Chondrocyte (in vitro differentiated cells): ENCODE measurements around the gene RGS10. TPM values are rescaled to one million over a fixed set of nuclear protein-coding genes. Genes with fewer than 3 reads are reported as not detected.

Experiments
- DNase-seq: peaks from one replicate; pipeline ENCODE4 v3.0.0; 2021; ENCODE audit warnings: mixed read lengths, low spot score
- H3K27ac Mint-ChIP-seq: one replicate; pipeline ENCODE4 v1.8.0; 2021; ENCODE audit warnings: mild to moderate bottlenecking, moderate library complexity, mixed read lengths; ENCODE audit not compliant: unreplicated experiment
- H3K27me3 Mint-ChIP-seq: 2 replicates; pipeline ENCODE4 v1.8.0; 2021; ENCODE audit warnings: low read depth, mixed read lengths
- H3K36me3 Mint-ChIP-seq: 2 replicates; pipeline ENCODE4 v1.8.0; 2021; ENCODE audit warnings: low read depth, mixed read lengths
- H3K4me1 Mint-ChIP-seq: 2 replicates; pipeline ENCODE4 v1.8.0; 2021; ENCODE audit warnings: low read depth, mild to moderate bottlenecking, mixed read lengths
- H3K4me3 Mint-ChIP-seq: one replicate; pipeline ENCODE4 v1.8.0; 2021; ENCODE audit warnings: mild to moderate bottlenecking, moderate library complexity, mixed read lengths; ENCODE audit not compliant: unreplicated experiment
- H3K9me3 Mint-ChIP-seq: 2 replicates; pipeline ENCODE4 v1.8.0; 2021; ENCODE audit warnings: low read depth, mixed read lengths
- total RNA-seq: library from RNA; stranded (reverse); gene quantifications from 3 replicates; pipeline ENCODE4 v1.2.1, GENCODE V29; 2021
- TF ChIP-seq, protein P1 (sequence below): fragments of 200-600 bp; sonication (generic); IDR thresholded peaks from 2 replicates; pipeline ENCODE4 v1.5.0; 2021; ENCODE audit warnings: antibody characterized with exemption, mild to moderate bottlenecking, moderate library complexity

The RGS10 gene
- total RNA-seq, 1 donor from 2014 or later, result 19.7 TPM

DNA sequence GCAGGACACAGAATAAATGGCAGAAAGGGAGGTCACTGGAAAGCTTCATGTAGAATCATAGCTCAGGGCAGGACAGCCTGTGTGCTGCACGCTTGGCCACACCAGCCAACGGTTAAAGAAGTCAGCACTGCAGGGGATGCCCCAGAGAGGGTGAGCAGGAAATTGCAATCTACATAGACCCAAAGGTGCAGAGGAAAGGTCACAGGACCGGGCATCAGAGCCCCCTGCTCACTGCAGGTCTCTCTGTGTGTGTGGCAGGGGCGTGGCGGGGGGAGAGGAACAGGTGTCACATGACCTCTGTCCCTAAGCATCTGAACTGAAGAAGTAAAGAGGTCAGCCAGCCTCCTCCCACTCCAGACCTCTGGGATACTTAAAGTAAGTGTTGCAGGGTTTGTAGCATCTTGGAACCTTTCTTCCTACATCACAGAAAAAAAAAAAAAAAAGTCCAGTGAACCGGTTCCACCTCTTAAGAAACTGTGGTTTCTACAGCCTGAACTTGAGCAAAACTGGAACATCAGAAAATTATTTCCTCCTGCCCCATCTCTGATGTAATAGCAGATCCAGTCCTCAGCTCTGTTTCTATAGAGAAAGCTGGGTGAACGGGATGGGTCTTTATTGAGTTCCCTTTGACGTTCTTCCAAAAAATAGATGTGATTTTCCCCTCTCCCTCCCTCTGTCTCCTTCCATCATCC is 64.3 kb downstream of the RGS10 start:
- TF ChIP-seq, protein P1, sequence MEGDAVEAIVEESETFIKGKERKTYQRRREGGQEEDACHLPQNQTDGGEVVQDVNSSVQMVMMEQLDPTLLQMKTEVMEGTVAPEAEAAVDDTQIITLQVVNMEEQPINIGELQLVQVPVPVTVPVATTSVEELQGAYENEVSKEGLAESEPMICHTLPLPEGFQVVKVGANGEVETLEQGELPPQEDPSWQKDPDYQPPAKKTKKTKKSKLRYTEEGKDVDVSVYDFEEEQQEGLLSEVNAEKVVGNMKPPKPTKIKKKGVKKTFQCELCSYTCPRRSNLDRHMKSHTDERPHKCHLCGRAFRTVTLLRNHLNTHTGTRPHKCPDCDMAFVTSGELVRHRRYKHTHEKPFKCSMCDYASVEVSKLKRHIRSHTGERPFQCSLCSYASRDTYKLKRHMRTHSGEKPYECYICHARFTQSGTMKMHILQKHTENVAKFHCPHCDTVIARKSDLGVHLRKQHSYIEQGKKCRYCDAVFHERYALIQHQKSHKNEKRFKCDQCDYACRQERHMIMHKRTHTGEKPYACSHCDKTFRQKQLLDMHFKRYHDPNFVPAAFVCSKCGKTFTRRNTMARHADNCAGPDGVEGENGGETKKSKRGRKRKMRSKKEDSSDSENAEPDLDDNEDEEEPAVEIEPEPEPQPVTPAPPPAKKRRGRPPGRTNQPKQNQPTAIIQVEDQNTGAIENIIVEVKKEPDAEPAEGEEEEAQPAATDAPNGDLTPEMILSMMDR, result no peak
- no peak overlapping the region for H3K4me3 Mint-ChIP-seq
- H3K27ac Mint-ChIP-seq, result no peak overlapping the region
- peaks cover 6% of the 10 kb centered on the region for H3K4me1 Mint-ChIP-seq
- peak; percentile 35 for DNase-seq
- H3K27me3 Mint-ChIP-seq, result peaks cover 45% of the 10 kb centered on the region
- H3K36me3 Mint-ChIP-seq, result peaks cover 3% of the 10 kb centered on the region
- H3K9me3 Mint-ChIP-seq, result peaks cover 2% of the 10 kb centered on the region

DNA sequence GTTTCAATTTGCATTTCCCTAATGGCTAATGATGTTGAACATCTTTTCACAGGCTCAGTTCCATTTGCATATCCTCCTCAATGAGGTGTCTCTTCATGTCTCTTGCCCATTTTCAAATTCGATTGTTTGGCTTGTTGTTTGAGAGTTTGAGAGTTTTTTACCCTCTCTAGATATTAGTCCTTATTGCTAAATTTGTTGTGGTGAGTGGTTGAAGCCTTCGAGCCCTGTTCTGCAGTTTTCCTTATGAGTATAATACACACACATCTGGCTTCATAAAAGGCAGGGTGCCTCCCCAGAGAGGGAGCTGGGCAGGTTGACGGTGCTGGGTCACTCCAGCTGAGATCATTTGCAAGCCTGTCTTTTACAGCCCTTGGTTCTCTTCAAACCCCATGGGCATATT is 65.1 kb downstream of the RGS10 start:
- DNase-seq, result peak; percentile 13
- Mint-ChIP-seq H3K9me3 (peaks cover 2% of the 10 kb centered on the region), H3K27ac (no peak overlapping the region), H3K36me3 (peaks cover 3% of the 10 kb centered on the region), H3K4me3 (no peak overlapping the region), H3K27me3 (peaks cover 51% of the 10 kb centered on the region), H3K4me1 (peaks cover 6% of the 10 kb centered on the region)
- TF ChIP-seq, protein P1, result no peak

- peak; percentile 52 for DNase-seq
- no peaks in the 10 kb centered on the region for H3K4me1 Mint-ChIP-seq
- TF ChIP-seq, protein P1, result no peak
- peaks cover 3% of the 10 kb centered on the region for H3K36me3 Mint-ChIP-seq
- no peak overlapping the region for H3K27ac Mint-ChIP-seq
- peaks cover 55% of the 10 kb centered on the region for H3K27me3 Mint-ChIP-seq
- H3K4me3 Mint-ChIP-seq, result no peak overlapping the region
- peaks cover 2% of the 10 kb centered on the region for H3K9me3 Mint-ChIP-seq
These were observed 67.9 kb downstream of the RGS10 start for GRCh38 chr10:119474606-119475005.

DNA sequence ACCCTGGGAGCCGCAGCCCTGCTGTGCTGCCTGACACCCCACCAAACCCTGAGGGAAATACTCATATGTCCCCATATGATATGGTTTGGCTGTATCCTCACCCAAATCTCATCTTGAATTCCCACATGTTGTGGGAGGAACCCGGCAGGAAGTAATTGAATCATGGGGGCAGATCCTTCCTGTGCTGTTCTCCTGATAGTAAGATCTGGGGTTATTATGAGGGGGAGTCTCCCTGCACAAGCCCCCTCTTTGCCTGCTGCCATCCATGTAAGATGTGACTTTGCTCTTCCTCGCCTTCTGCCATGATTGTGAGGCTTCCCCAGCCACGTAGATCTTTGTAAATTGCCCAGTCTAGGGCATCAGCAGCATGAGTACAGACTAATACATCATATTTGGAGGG is 68.7 kb downstream of the RGS10 start:
- Mint-ChIP-seq H3K4me3 (no peak overlapping the region), H3K4me1 (no peaks in the 10 kb centered on the region), H3K27me3 (peaks cover 47% of the 10 kb centered on the region), H3K27ac (no peak overlapping the region), H3K36me3 (peaks cover 3% of the 10 kb centered on the region), H3K9me3 (peaks cover 2% of the 10 kb centered on the region)
- no peak for DNase-seq
- TF ChIP-seq, protein P1, result no peak

- Mint-ChIP-seq H3K36me3 (peaks cover under 1% of the 10 kb centered on the region), H3K4me3 (no peak overlapping the region), H3K27ac (no peak overlapping the region), H3K4me1 (no peaks in the 10 kb centered on the region), H3K9me3 (peaks cover 2% of the 10 kb centered on the region), H3K27me3 (peaks cover 25% of the 10 kb centered on the region)
- no peak for DNase-seq
- TF ChIP-seq, protein P1, result no peak
These were observed 71.4 kb downstream of the RGS10 start for GRCh38 chr10:119470920-119471702.
